ENCODE results near the gene MTG1.

MTG1 gene

GRCh38 chr10:133350950-133351329, 43.0 kb upstream of the MTG1 start:
- no peak for TF ChIP-seq CTCF (IDR thresholded peaks at IDR 0.05)

GRCh38 chr10:133351408-133352318, 42.3 kb upstream of the MTG1 start:
- no peak for TF ChIP-seq CTCF (IDR thresholded peaks at IDR 0.05)

- no peak for TF ChIP-seq CTCF (IDR thresholded peaks at IDR 0.05)
Measured at GRCh38 chr10:133353202-133353959, 40.6 kb upstream of the MTG1 start.

- no peak for TF ChIP-seq CTCF (IDR thresholded peaks at IDR 0.05)
Measured at GRCh38 chr10:133353988-133354605, 39.9 kb upstream of the MTG1 start.

- TF ChIP-seq CTCF (IDR thresholded peaks at IDR 0.05): no peak
Measured at GRCh38 chr10:133354672-133355240, 39.2 kb upstream of the MTG1 start.

GRCh38 chr10:133355266-133355665, 38.7 kb upstream of the MTG1 start:
- TF ChIP-seq CTCF (IDR thresholded peaks at IDR 0.05): no peak

- no peak for TF ChIP-seq CTCF (IDR thresholded peaks at IDR 0.05)
Measured at GRCh38 chr10:133355991-133356390, 38.0 kb upstream of the MTG1 start.
